GM19463 (cell line): ENCODE data around the gene PPP1R12B.

Experiments
- ATAC-seq: cut with Tn5 transposase; IDR thresholded peaks from one replicate; pipeline ENCODE4 v1.9.1; 2021; ENCODE audit warnings: mild to moderate bottlenecking, moderate library complexity; ENCODE audit not compliant: unreplicated experiment

The PPP1R12B gene

GRCh38 chr1:202348509-202349205 is at the start of gene PPP1R12B:
TSS of gene PPP1R12B (plus strand) at chr1:202348699. CDS start at chr1:202348852, 153 bp downstream.
- ATAC-seq: peak; percentile 99

GRCh38 chr1:202302166-202302565 is 46.3 kb upstream of the PPP1R12B start:
- no peak for ATAC-seq

GRCh38 chr1:202304375-202304774 is 44.1 kb upstream of the PPP1R12B start:
- ATAC-seq: no peak

GRCh38 chr1:202305168-202305567 is 43.3 kb upstream of the PPP1R12B start:
- ATAC-seq: no peak

GRCh38 chr1:202306535-202307345 is 41.8 kb upstream of the PPP1R12B start:
- no peak for ATAC-seq

GRCh38 chr1:202310071-202310725 is 38.3 kb upstream of the PPP1R12B start:
- ATAC-seq: no peak

- no peak for ATAC-seq
These were observed 37.8 kb upstream of the PPP1R12B start for GRCh38 chr1:202310746-202311145.

GRCh38 chr1:202311875-202312635 is 36.4 kb upstream of the PPP1R12B start:
- no peak for ATAC-seq

- no peak for ATAC-seq
These were observed 32.8 kb upstream of the PPP1R12B start for GRCh38 chr1:202315576-202316168.

GRCh38 chr1:202316186-202316585 is 32.3 kb upstream of the PPP1R12B start:
- ATAC-seq: no peak

GRCh38 chr1:202317941-202318925 is 30.3 kb upstream of the PPP1R12B start:
- ATAC-seq: no peak

GRCh38 chr1:202319381-202320080 is 29.0 kb upstream of the PPP1R12B start:
- ATAC-seq: no peak

GRCh38 chr1:202320081-202320405 is 28.5 kb upstream of the PPP1R12B start:
- no peak for ATAC-seq

- no peak for ATAC-seq
These were observed 24.8 kb upstream of the PPP1R12B start for GRCh38 chr1:202323731-202324130.

GRCh38 chr1:202324646-202325045 is 23.9 kb upstream of the PPP1R12B start:
- ATAC-seq: no peak

GRCh38 chr1:202329891-202330290 is 18.6 kb upstream of the PPP1R12B start:
- no peak for ATAC-seq

- no peak for ATAC-seq
These were observed 14.6 kb upstream of the PPP1R12B start for GRCh38 chr1:202333861-202334260.

- ATAC-seq: no peak
These were observed 4.7 kb upstream of the PPP1R12B start for GRCh38 chr1:202343652-202344349.
